ENCODE data around the gene UBR7.

Gene UBR7

GRCh38 chr14:93271111-93271510 is 64.1 kb downstream of the UBR7 start:
- Histone ChIP-seq H3K27me3 (ENCODE audit: insufficient read depth, poor library complexity, severe bottlenecking) (no peaks in the 10 kb centered on the region), H3K4me3 (replicated peaks; ENCODE audit: insufficient read depth, low read length) (no peak overlapping the region), H3K27ac (replicated peaks) (no peak overlapping the region)
- no peak for TF ChIP-seq CTCF (IDR thresholded peaks at IDR 0.05; ENCODE audit: insufficient read depth, low read length)
- no peak for TF ChIP-seq GABPA (IDR thresholded peaks at IDR 0.05; ENCODE audit: low read depth)
- no peak for TF ChIP-seq POLR2AphosphoS5 (IDR thresholded peaks at IDR 0.05; ENCODE audit: low read depth)
- no peak for TF ChIP-seq SPI1 (IDR thresholded peaks at IDR 0.05; ENCODE audit: borderline replicate concordance, low read depth)
- TF ChIP-seq REST (IDR thresholded peaks at IDR 0.05; ENCODE audit: insufficient replicate concordance, low read depth), result no peak
- no peak for DNase-seq (ENCODE audit: low read depth in 1 of 2, low spot score in 1 of 2)

GRCh38 chr14:93274055-93274806 is 67.2 kb downstream of the UBR7 start:
- H3K27ac ChIP-seq (replicated peaks), result no peak overlapping the region
- no peak for DNase-seq (ENCODE audit: low read depth in 1 of 2, low spot score in 1 of 2)
- TF ChIP-seq POLR2AphosphoS5 (IDR thresholded peaks at IDR 0.05; ENCODE audit: low read depth) (no peak), REST (IDR thresholded peaks at IDR 0.05; ENCODE audit: insufficient replicate concordance, low read depth) (no peak), SPI1 (IDR thresholded peaks at IDR 0.05; ENCODE audit: borderline replicate concordance, low read depth) (no peak), GABPA (IDR thresholded peaks at IDR 0.05; ENCODE audit: low read depth) (no peak), CTCF (IDR thresholded peaks at IDR 0.05; ENCODE audit: insufficient read depth, low read length) (no peak)

GRCh38 chr14:93276031-93276716 is 69.1 kb downstream of the UBR7 start:
- TF ChIP-seq SPI1 (IDR thresholded peaks at IDR 0.05; ENCODE audit: borderline replicate concordance, low read depth), result no peak
- TF ChIP-seq GABPA (IDR thresholded peaks at IDR 0.05; ENCODE audit: low read depth), result no peak
- TF ChIP-seq CTCF (IDR thresholded peaks at IDR 0.05; ENCODE audit: insufficient read depth, low read length), result no peak
- TF ChIP-seq POLR2AphosphoS5 (IDR thresholded peaks at IDR 0.05; ENCODE audit: low read depth), result no peak
- no peak for TF ChIP-seq REST (IDR thresholded peaks at IDR 0.05; ENCODE audit: insufficient replicate concordance, low read depth)
- no peak for DNase-seq (ENCODE audit: low read depth in 1 of 2, low spot score in 1 of 2)
- no peaks in the 10 kb centered on the region for H3K27me3 ChIP-seq (ENCODE audit: insufficient read depth, poor library complexity, severe bottlenecking)
- H3K27ac ChIP-seq (replicated peaks), result no peak overlapping the region
- no peak overlapping the region for H3K4me3 ChIP-seq (replicated peaks; ENCODE audit: insufficient read depth, low read length)

More at GRCh38 chr14:93274055-93274806, 67.2 kb downstream of the UBR7 start:
- H3K27me3 ChIP-seq (ENCODE audit: insufficient read depth, poor library complexity, severe bottlenecking), result no peaks in the 10 kb centered on the region
- H3K4me3 ChIP-seq (replicated peaks; ENCODE audit: insufficient read depth, low read length), result no peak overlapping the region
